ENCODE measurements around the gene AGAP3.
A peak's percentile ranks its signal among the peaks of the same experiment; 100 is the strongest.

AGAP3 gene

GRCh38 chr7:151074817-151075661, 11.2 kb upstream of the AGAP3 start:
- no peak for DNase-seq

GRCh38 chr7:151075662-151075971, 10.7 kb upstream of the AGAP3 start:
- no peak for DNase-seq

- DNase-seq, result no peak
These were observed 10.3 kb upstream of the AGAP3 start for GRCh38 chr7:151075978-151076426.

GRCh38 chr7:151076863-151077704, 9.2 kb upstream of the AGAP3 start:
- no peak for DNase-seq

GRCh38 chr7:151077705-151078232, 8.5 kb upstream of the AGAP3 start:
- no peak for DNase-seq

- DNase-seq, result no peak
These were observed 7.8 kb upstream of the AGAP3 start for GRCh38 chr7:151078233-151079040.

- no peak for DNase-seq
These were observed 6.9 kb upstream of the AGAP3 start for GRCh38 chr7:151079199-151079910.

GRCh38 chr7:151080067-151080521, 6.2 kb upstream of the AGAP3 start:
- no peak for DNase-seq

- DNase-seq, result peak; percentile 82 to 89 (median 86)
These were observed 5.6 kb upstream of the AGAP3 start, which contains the start of gene FASTK for GRCh38 chr7:151080522-151081169. Gene FASTK, minus strand, starts transcription at chr7:151080809. Its CDS starts 43 bp downstream, at chr7:151080766.

GRCh38 chr7:151081170-151082101, 4.8 kb upstream of the AGAP3 start:
- DNase-seq, result no peak

- DNase-seq, result no peak
These were observed 3.9 kb upstream of the AGAP3 start for GRCh38 chr7:151082141-151083070.

- DNase-seq, result peak; percentile 78 to 90 (median 82)
These were observed 3.0 kb upstream of the AGAP3 start, which contains the start of gene TMUB1 for GRCh38 chr7:151083071-151083823. Gene TMUB1, minus strand, starts transcription at chr7:151083493. Its CDS starts 930 bp downstream, at chr7:151082563.

- no peak for DNase-seq
These were observed 2.5 kb upstream of the AGAP3 start for GRCh38 chr7:151083824-151084160.

GRCh38 chr7:151085329-151085690, 965 bp upstream of the AGAP3 start:
- DNase-seq, result no peak

GRCh38 chr7:151086802-151087244, 548 bp downstream of the AGAP3 start:
- peak in 1 of 5 donors; percentile 28 for DNase-seq

GRCh38 chr7:151087245-151088018, 1.2 kb downstream of the AGAP3 start:
- DNase-seq, result peak in 2 of 5 donors; percentile 36 to 38
